Upper lobe of left lung (tissue), 4 donors: ENCODE results near the gene NPR3.

Source experiments
- POLR2AphosphoS5 ChIP-seq, 2 donors: sonication (generic); formaldehyde crosslinking; IDR thresholded peaks; one replicate each; pipeline ENCODE4 v1.5.1; 2017; ENCODE audit warnings: antibody characterized with exemption in 2 of 2
- TF ChIP-seq, protein P1 (sequence below), 6 experiments: fragments of 450-650 bp in 4 of 6; fragments of 200-600 bp in 2 of 6; sonication (generic) in 2 of 6; IDR thresholded peaks; one replicate each; pipeline ENCODE4 v1.5.1; 2016 to 2019; ENCODE audit warnings: antibody characterized with exemption in 6 of 6

DNA sequence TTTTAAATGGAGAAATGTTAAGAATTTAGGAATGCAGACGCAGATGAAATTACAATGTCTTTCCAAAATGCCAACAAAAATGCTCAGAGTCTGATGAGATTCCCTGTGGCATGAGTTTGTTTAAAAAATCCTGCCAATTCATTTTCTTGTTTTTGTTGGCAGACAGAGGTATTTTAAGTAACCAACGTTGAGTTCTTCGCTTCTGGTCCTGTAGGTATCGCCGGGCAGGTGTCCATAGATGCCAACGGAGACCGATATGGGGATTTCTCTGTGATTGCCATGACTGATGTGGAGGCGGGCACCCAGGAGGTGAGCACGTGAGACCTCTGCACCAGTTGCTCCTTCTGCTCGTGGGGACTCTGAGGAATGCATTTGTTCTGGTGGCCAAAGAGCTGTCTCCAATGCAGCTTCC is 69.4 kb downstream of the NPR3 start:
- TF ChIP-seq, protein P1, sequence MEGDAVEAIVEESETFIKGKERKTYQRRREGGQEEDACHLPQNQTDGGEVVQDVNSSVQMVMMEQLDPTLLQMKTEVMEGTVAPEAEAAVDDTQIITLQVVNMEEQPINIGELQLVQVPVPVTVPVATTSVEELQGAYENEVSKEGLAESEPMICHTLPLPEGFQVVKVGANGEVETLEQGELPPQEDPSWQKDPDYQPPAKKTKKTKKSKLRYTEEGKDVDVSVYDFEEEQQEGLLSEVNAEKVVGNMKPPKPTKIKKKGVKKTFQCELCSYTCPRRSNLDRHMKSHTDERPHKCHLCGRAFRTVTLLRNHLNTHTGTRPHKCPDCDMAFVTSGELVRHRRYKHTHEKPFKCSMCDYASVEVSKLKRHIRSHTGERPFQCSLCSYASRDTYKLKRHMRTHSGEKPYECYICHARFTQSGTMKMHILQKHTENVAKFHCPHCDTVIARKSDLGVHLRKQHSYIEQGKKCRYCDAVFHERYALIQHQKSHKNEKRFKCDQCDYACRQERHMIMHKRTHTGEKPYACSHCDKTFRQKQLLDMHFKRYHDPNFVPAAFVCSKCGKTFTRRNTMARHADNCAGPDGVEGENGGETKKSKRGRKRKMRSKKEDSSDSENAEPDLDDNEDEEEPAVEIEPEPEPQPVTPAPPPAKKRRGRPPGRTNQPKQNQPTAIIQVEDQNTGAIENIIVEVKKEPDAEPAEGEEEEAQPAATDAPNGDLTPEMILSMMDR (IDR thresholded peaks at IDR 0.05), result no peak
- TF ChIP-seq POLR2AphosphoS5 (IDR thresholded peaks at IDR 0.05), result no peak
